ENCODE results near the gene ADAP2. TPM values are rescaled to one million over a fixed set of nuclear protein-coding genes. Genes with fewer than 3 reads are reported as not detected.

Gene ADAP2
- total and polyA plus RNA-seq, 2 of the 8 experiments (the other 6 are each of a cell fraction or from before 2014, with no cell fraction given), result 0.76 to 1.1 TPM

DNA sequence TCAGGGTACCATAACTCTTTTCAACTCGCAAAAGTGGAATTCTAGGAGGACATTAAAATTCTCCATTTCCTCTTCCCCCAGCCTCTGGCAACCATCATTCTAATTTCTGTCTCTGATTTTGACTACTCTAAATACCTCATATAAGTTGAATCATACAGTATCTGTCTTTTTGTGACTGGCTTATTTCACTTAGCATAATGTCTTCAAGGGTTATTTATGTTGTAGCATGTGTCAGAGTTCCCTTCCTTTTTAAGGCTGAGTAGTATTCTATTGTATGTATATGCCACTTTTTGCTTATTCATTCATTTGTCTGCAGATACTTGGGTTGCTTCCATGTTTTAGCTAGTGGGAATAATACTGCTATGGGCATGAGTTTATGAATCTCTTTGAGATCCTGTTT is 61.1 kb downstream of the ADAP2 start:
- H3K9ac ChIP-seq (replicated peaks in 1 of 4; ENCODE audit: extremely low read depth in 1 of 4, low read depth in 3 of 4, low read length in 3 of 4), result no peak overlapping the region
- POLR2A ChIA-PET (ENCODE audit: partially characterized antibody), result no interaction called here
- H4K20me1 ChIP-seq (replicated peaks in 1 of 2; ENCODE audit: control insufficient read depth in 1 of 2, insufficient read depth in 2 of 2, low read length in 2 of 2), result no peaks in the 10 kb centered on the region
- no peak overlapping the region for H2BK15ac ChIP-seq (ENCODE audit: low read length)
- H2BK20ac ChIP-seq (ENCODE audit: low read length), result no peak overlapping the region
- H3K9me3 ChIP-seq (ENCODE audit: insufficient read depth in 2 of 2, low read depth in 1 of 2, low read length in 1 of 2), result no peaks in the 10 kb centered on the region; a peak in 1 of 4 replicates
- 0 out of 8 replicates have a peak, but pooled peaks cover 0 to 2% (median 0%) of the 10 kb centered on the region in 4 experiments for H3K36me3 ChIP-seq (ENCODE audit: control insufficient read depth in 2 of 4, insufficient read depth in 4 of 4, low read length in 3 of 4)
- no peak overlapping the region for H2BK12ac ChIP-seq (ENCODE audit: low read depth, low read length)
- 91% methylated on average over 1 of the region's 1 CpG; no CpG with 5 or more reads in 1 of the 2 experiments for WGBS, 2 experiments (ENCODE audit: extremely low coverage in 1 of 2, insufficient coverage in 1 of 2, insufficient read length in 1 of 2, insufficient replicate concordance in 2 of 2, low coverage in 1 of 2, low lambda C conversion rate in 2 of 2, missing lambda C conversion rate in 1 of 2)
- H3K14ac ChIP-seq (ENCODE audit: insufficient read length), result no peak overlapping the region
- H3K18ac ChIP-seq (ENCODE audit: extremely low read depth, low read length), result no peak overlapping the region
- no peak overlapping the region for H2AFZ ChIP-seq (ENCODE audit: low read length)
- H3K56ac ChIP-seq (replicated peaks; ENCODE audit: insufficient read length, low read depth, low read length), result no peak overlapping the region
- H4K91ac ChIP-seq (replicated peaks; ENCODE audit: insufficient read length, low read length), result no peak overlapping the region
- H2BK120ac ChIP-seq (replicated peaks; ENCODE audit: low read depth, low read length), result no peak overlapping the region
- H4K8ac ChIP-seq (ENCODE audit: extremely low read depth, insufficient read depth, low read length), result no peak overlapping the region
- H3K27me3 ChIP-seq (replicated peaks in 1 of 4; ENCODE audit: control insufficient read depth in 3 of 4, extremely low read depth in 1 of 4, insufficient read depth in 3 of 4, low read length in 3 of 4), result no peaks in the 10 kb centered on the region
- DNase-seq (ENCODE audit: low read depth in 1 of 2, low spot score in 2 of 2) (no peak), FAIRE-seq (no peak)
- TF ChIP-seq SIRT6 (IDR thresholded peaks at IDR 0.05; ENCODE audit: low read length), result no peak
- no peak for TF ChIP-seq FOSL1 (IDR thresholded peaks at IDR 0.05; ENCODE audit: insufficient read depth, low read depth, low read length)
- no peak for TF ChIP-seq SIX5 (IDR thresholded peaks at IDR 0.05; ENCODE audit: low read depth, low read length)
- no peak overlapping the region for H3K27ac ChIP-seq (ENCODE audit: low read depth, low read length)
- no peak overlapping the region for H3K23ac ChIP-seq (ENCODE audit: insufficient read length)
- H2AK5ac ChIP-seq (ENCODE audit: low read depth, low read length), result no peak overlapping the region
- no peaks in the 10 kb centered on the region for H3K4me1 ChIP-seq (replicated peaks in 1 of 4; ENCODE audit: control insufficient read depth in 3 of 4, insufficient read depth in 4 of 4, low read length in 3 of 4)
- no peak overlapping the region for H4K5ac ChIP-seq (ENCODE audit: insufficient read length, low read depth, low read length)
- no peaks in the 10 kb centered on the region for H3K79me1 ChIP-seq (ENCODE audit: low read depth, low read length)
- no peak overlapping the region for H3K4me3 ChIP-seq (ENCODE audit: extremely low read depth in 1 of 4, insufficient read depth in 2 of 4, low read depth in 3 of 4, low read length in 4 of 4)
- H3K4ac ChIP-seq (replicated peaks; ENCODE audit: insufficient read length, low read depth, low read length), result no peak overlapping the region
- H2BK5ac ChIP-seq (ENCODE audit: low read depth, low read length), result no peak overlapping the region
- CTCF ChIA-PET (ENCODE audit: partially characterized antibody), result no interaction called here
- no peaks in the 10 kb centered on the region for H3K23me2 ChIP-seq (ENCODE audit: low read depth, low read length)
- H3K79me2 ChIP-seq (ENCODE audit: control insufficient read depth in 1 of 2, insufficient read depth in 2 of 2, low read length in 2 of 2), result no peaks in the 10 kb centered on the region
- H3K4me2 ChIP-seq (ENCODE audit: insufficient read depth in 1 of 2, low read depth in 2 of 2, low read length in 2 of 2), result no peak overlapping the region

Measured in H1 (cell line).